Duodenal mucosa (tissue), 2 donors: ENCODE measurements around the gene PRKG1.
"Not testable (repeated sequence)": the region's sequence is repeated elsewhere in the genome, so short reads cannot be mapped to it uniquely, and the experiment has no call there.

Source experiments
- H3K27ac ChIP-seq: one replicate; pipeline ENCODE4 v1.7.0; 2013; ENCODE audit warnings: low read depth, low read length
- H3K27me3 ChIP-seq, 2 donors: one replicate each; pipeline ENCODE4 v1.7.0; 2013; ENCODE audit warnings: low read length in 2 of 2, control low read depth in 1 of 2; ENCODE audit not compliant: insufficient read depth in 2 of 2, control insufficient read depth in 1 of 2
- H3K36me3 ChIP-seq, 2 donors: one replicate each; pipeline ENCODE4 v1.7.0; 2013; ENCODE audit warnings: low read length in 2 of 2, control low read depth in 1 of 2; ENCODE audit not compliant: insufficient read depth in 2 of 2, control insufficient read depth in 1 of 2
- H3K4me1 ChIP-seq, 2 donors: one replicate each; pipeline ENCODE4 v1.7.0; 2013; ENCODE audit warnings: low read length in 2 of 2, control low read depth in 1 of 2; ENCODE audit not compliant: insufficient read depth in 2 of 2, control insufficient read depth in 1 of 2
- H3K4me3 ChIP-seq, 2 donors: one replicate each; pipeline ENCODE4 v1.7.0; 2013; ENCODE audit warnings: low read length in 2 of 2, low read depth in 1 of 2
- H3K9ac ChIP-seq, 2 donors: one replicate each; pipeline ENCODE4 v1.7.0; 2013; ENCODE audit warnings: low read length in 2 of 2, low read depth in 1 of 2
- H3K9me3 ChIP-seq, 2 donors: one replicate each; pipeline ENCODE4 v1.7.0; 2013; ENCODE audit warnings: low read length in 2 of 2, control low read depth in 1 of 2; ENCODE audit not compliant: control insufficient read depth in 1 of 2

Gene PRKG1

DNA sequence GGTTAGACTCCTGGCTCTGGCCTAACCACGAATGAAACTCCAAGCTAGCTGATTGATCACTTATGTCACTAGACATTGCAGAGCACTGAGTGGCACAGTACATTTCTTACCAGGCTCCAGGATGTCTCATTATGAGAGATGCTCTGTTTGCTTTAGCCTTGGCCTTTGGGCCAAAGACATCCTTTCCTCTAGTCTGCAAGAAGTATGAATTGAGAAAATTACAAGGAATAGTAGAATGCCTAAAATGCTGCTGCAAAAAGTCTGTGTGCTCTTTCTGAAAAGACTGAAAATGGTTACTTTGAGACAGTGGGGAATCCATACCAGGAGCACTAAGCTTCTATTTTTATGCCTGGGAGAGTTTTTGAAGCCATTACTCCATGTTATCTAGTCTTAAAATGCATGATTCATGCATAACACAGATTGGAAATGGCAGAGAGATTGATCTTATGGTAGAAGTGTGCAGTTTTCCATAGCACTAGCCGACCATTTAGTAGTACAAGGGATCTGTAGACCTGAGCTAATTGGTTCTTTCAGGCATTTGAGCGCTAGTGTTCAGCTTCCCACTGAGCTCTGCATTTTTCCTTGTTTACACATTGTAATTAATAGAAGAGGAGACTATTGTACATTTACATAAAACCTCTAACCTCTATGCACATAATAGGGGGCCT, 303.8 kb downstream of the PRKG1 start:
- H3K4me1 ChIP-seq = no peaks in the 10 kb centered on the region
- no peaks in the 10 kb centered on the region for H3K36me3 ChIP-seq
- H3K9ac ChIP-seq = no peak overlapping the region
- no peaks in the 10 kb centered on the region for H3K9me3 ChIP-seq
- no peak overlapping the region for H3K27ac ChIP-seq
- no peaks in the 10 kb centered on the region for H3K27me3 ChIP-seq
- no peak overlapping the region for H3K4me3 ChIP-seq

DNA sequence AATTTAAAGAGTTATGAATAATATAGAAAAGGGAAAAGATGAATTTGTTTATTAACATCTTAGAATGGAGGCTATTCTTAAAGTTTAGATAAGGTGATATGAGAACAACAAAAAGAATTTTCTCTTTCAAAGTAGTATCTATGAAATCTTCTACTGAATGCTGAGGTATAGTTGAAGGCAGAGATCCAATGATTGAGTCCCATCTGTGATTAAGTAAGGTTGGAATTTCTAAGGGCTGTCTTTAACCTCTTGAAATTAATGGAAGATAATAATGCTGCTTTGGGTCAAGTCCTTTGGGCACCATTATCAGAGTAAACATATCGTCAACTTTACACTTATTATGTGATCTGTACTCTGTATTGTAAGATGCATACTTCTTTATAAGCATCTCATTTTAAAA, 307.9 kb downstream of the PRKG1 start:
- Histone ChIP-seq H3K4me3 (no peak overlapping the region), H3K27ac (no peak overlapping the region), H3K36me3 (no peaks in the 10 kb centered on the region), H3K9ac (no peak overlapping the region), H3K9me3 (no peaks in the 10 kb centered on the region), H3K4me1 (no peaks in the 10 kb centered on the region), H3K27me3 (no peaks in the 10 kb centered on the region)

DNA sequence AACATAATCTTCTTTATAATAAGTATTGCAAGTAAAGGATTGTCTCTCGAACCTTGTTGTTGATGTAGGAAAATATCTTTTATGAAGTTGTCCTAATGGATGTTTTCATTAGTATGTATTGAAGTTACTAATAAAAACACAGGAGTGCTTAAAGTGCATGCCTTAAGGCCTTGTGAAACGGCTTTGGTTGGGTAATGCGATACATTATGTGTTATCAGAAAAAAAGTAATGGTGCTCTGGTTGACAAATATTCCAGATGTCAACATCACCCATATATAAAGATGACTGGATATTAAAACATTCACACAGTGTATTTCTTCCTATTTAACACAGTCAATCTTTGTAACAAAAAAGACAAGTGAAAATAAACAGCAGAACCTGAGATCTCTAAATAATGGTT, 310.7 kb downstream of the PRKG1 start:
- H3K4me1 ChIP-seq = peaks cover 0 to 9% of the 10 kb centered on the region in 2 donors
- no peaks in the 10 kb centered on the region for H3K27me3 ChIP-seq
- no peaks in the 10 kb centered on the region for H3K36me3 ChIP-seq
- no peaks in the 10 kb centered on the region for H3K9me3 ChIP-seq
- no peak overlapping the region for H3K4me3 ChIP-seq
- no peak overlapping the region for H3K9ac ChIP-seq
- H3K27ac ChIP-seq = no peak overlapping the region

DNA sequence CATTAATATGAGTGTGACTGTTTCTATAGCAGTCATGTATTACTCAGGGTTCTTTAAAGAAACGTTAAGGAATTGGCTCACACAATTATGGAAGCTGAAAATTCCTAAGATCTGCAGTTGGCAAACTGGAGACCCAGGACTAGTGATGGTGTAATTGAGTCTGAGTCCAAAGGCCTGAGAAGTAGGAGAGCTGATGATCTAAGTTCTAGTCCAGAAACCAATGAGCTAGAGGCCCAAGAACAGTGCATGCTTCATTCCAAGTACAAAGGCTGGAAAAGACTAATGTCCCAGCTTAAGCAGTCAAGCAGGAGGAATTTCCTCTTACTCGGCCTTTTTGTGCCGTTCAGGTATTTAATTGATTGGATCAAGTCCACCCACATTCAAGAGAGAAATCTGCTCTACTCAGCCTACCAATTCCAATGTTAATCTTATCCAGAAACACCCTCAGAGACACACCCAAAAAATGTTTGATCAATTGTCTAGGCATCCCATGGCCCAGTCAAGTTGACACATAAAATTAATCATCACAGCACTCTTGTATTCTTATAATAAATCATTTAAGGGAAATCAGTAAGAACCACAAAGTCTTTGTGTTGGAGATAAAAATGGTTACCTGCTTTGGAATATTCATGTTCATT, 312.1 kb downstream of the PRKG1 start:
- no peak overlapping the region for H3K4me3 ChIP-seq
- H3K36me3 ChIP-seq = no peaks in the 10 kb centered on the region
- H3K9ac ChIP-seq = no peak overlapping the region
- H3K27me3 ChIP-seq = no peaks in the 10 kb centered on the region
- H3K9me3 ChIP-seq = no peaks in the 10 kb centered on the region
- H3K27ac ChIP-seq = no peak overlapping the region
- H3K4me1 ChIP-seq = peaks cover 3 to 18% of the 10 kb centered on the region in 2 donors

DNA sequence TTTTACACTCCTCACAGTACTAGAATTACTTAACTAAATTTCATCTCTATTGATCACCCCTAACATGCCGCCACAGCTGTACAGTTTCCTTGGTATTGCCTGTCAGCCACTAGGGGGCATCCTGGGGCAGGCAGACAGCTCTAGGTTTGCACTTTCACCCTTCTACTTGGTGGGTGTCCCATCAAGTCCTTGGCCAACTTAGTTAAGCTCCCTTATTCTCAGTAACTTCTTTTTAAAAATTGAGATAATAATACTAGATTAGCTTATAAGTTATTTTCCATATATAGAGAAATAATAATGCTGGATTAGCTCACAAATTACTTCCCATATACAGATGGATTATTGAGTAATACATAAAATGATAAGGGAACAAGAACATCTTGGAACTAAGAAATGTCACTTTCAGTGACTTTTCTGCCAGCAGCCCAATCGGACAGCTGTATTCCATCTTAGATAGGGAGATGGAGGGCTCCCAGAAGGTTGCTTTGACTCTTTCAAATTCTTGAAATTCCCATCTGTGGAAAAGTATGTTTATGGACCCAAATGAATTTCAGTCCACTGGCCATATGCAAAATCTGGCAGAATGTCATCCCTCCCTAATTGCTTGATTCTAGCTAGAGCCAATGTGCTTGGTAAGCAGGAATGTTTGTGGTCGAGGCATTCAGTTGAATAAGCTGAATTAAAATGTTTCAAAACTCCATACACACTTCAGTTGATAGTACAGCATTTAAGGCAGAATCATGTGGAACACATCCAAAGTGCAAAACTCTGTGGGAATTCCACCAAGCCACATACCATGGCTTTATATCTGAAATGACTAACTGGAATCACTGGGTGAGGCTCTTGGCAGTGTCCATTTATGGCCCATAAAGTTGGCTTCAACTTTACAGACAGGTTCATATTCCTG, 315.4 kb downstream of the PRKG1 start:
- Histone ChIP-seq H3K27me3 (no peaks in the 10 kb centered on the region), H3K27ac (no peak overlapping the region), H3K4me1 (peaks cover 3 to 18% of the 10 kb centered on the region in 2 donors), H3K4me3 (no peak overlapping the region), H3K9me3 (no peaks in the 10 kb centered on the region), H3K36me3 (no peaks in the 10 kb centered on the region), H3K9ac (no peak overlapping the region)

DNA sequence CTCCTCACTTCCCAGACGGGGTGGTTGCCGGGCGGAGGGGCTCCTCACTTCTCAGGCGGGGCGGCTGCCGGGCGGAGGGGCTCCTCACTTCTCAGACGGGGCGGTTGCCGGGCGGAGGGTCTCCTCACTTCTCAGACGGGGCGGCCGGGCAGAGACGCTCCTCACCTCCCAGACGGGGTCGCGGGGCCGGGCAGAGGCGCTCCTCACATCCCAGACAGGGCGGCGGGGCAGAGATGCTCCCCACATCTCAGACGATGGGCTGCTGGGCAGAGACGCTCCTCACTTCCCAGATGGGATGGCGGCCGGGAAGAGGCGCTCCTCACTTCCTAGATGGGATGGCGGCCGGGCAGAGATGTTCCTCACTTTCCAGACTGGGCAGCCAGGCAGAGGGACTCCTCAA, 318.7 kb downstream of the PRKG1 start:
- H3K4me1 ChIP-seq = peaks cover 15 to 35% of the 10 kb centered on the region in 2 donors

DNA sequence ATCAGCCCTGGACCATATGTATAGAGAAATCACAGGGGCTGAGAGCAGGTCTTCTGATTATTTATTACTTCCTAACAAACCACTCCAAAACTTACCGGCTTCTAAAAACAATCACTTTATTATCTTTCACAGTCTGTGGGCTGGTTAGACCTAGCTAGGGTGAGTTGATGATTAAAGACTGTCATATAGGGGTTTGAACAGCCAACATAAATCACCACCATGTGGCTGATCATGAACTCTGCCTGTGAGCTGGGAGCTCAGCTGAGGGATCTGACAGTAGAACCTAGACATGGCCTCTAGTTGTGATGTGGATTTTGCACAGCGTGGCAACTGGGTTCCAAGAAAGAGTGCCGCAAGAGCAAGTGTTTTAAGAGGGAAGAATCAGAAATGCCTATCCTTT, 319.8 kb downstream of the PRKG1 start:
- Histone ChIP-seq H3K4me1 (peaks cover 17 to 40% of the 10 kb centered on the region in 2 donors), H3K9me3 (no peaks in the 10 kb centered on the region), H3K27me3 (no peaks in the 10 kb centered on the region), H3K36me3 (no peaks in the 10 kb centered on the region), H3K4me3 (no peak overlapping the region), H3K9ac (no peak overlapping the region), H3K27ac (no peak overlapping the region)

More for the DNA sequence above, 318.7 kb downstream of the PRKG1 start:
- not testable (repeated sequence) for H3K9me3 ChIP-seq, H3K4me3 ChIP-seq, H3K9ac ChIP-seq, H3K36me3 ChIP-seq, H3K27me3 ChIP-seq, H3K27ac ChIP-seq

DNA sequence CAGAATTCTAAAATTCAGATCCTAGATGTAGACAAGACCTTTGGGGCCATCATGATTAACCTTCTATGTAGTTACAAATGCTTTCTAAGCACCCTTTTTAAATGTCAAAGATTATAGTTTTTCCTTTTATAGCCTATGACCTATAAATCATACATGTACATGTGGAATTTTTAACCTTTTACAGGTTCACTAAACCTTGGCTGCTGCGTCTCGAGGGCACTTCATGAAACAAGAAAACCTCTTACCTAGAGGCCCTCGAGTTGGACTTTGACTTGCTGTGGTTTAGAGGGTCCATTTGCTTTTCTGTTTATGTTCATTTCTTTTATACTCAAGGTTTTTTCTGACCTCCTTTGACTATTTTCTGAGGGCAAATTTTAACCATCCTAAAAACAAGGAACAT, 323.0 kb downstream of the PRKG1 start:
- no peak overlapping the region for H3K4me3 ChIP-seq
- no peak overlapping the region for H3K27ac ChIP-seq
- no peak overlapping the region for H3K9ac ChIP-seq
- H3K4me1 ChIP-seq = peaks cover 15 to 25% of the 10 kb centered on the region in 2 donors
- H3K9me3 ChIP-seq = no peaks in the 10 kb centered on the region
- H3K36me3 ChIP-seq = no peaks in the 10 kb centered on the region
- H3K27me3 ChIP-seq = no peaks in the 10 kb centered on the region

DNA sequence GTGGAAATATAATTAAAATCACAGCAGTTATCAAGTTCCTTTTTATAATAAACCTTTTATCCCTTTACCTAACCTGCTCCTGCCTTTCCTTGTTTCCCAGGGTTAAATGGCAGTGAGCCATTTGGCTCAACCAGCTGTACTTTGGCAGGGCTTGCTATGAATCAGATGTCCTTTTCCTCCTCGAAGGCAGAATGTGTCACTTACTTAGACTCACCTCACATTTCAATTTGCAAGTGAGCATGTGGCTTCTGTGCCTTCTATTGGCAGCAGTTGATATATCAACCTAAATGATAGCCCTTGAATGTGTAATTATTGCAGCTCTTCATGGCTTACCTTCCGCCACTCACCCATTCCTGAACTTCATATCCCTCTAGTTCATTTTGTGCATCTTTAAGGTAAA, 323.4 kb downstream of the PRKG1 start:
- Histone ChIP-seq H3K9ac (no peak overlapping the region), H3K4me3 (no peak overlapping the region), H3K4me1 (peaks cover 15 to 25% of the 10 kb centered on the region in 2 donors), H3K9me3 (no peaks in the 10 kb centered on the region), H3K36me3 (no peaks in the 10 kb centered on the region), H3K27ac (no peak overlapping the region), H3K27me3 (no peaks in the 10 kb centered on the region)

DNA sequence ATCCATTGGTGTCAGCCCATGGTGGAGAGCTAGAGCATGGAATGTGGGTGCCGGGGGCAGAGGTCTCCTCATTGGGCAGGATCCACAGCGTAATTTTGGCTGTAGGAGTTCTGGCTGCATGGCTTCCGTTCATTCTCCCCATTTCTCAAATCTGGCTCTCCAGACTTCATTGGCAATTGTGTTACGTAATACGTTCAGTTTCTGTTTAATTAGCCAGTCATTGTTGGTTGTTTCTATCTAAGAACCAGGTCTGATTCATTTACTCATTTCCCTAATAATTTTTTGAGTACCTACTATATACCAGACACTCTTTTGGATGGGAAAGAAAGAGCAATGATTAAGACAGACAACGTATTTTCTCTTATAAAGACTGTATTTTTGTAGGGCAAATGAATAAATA, 325.6 kb downstream of the PRKG1 start:
- Histone ChIP-seq H3K9ac (no peak overlapping the region), H3K36me3 (no peaks in the 10 kb centered on the region), H3K4me1 (peaks cover 15 to 25% of the 10 kb centered on the region in 2 donors), H3K27me3 (no peaks in the 10 kb centered on the region), H3K9me3 (no peaks in the 10 kb centered on the region), H3K27ac (no peak overlapping the region), H3K4me3 (no peak overlapping the region)
